ENCODE measurements around the gene PAF1. TPM values are rescaled to one million over a fixed set of nuclear protein-coding genes. Genes with fewer than 3 reads are reported as not detected.

PAF1 gene
- total and polyA plus RNA-seq, 2 donors (not counting 1 experiment from before 2014, with no cell fraction given) = 46.4 to 65.5 TPM

- no peak overlapping the region for H3K27ac ChIP-seq (ENCODE audit: insufficient read depth, low read length)
- peaks cover 4% of the 10 kb centered on the region for H3K4me1 ChIP-seq (ENCODE audit: control insufficient read depth, extremely low read depth, insufficient read depth, low read length)
- no peak overlapping the region for H2AFZ ChIP-seq (ENCODE audit: low read length)
- no peak overlapping the region for H3K4me3 ChIP-seq (replicated peaks in 1 of 4; ENCODE audit: control extremely low read depth in 1 of 4, insufficient read depth in 1 of 4, low read depth in 3 of 4, low read length in 4 of 4)
- TF ChIP-seq CTCF (conservative IDR thresholded peaks at IDR 0.05 in 1 of 2, IDR thresholded peaks at IDR 0.05 in 1 of 2; ENCODE audit: low read depth in 1 of 2, low read length in 2 of 2) (no peak), EZH2 (IDR thresholded peaks at IDR 0.05; ENCODE audit: low read length, missing control alignments) (no peak)
- peaks cover under 1% of the 10 kb centered on the region for H3K36me3 ChIP-seq (ENCODE audit: control insufficient read depth, insufficient read depth, low read length)
- H3K79me2 ChIP-seq (ENCODE audit: control insufficient read depth, insufficient read depth, low read length) = peaks cover 22% of the 10 kb centered on the region
- H3K9me3 ChIP-seq (ENCODE audit: control insufficient read depth, insufficient read depth, low read depth, low read length) = no peaks in the 10 kb centered on the region
- H3K9ac ChIP-seq (ENCODE audit: insufficient read depth, low read length) = no peak overlapping the region
- DNase-seq (ENCODE audit: low read depth in 2 of 2) = no peak
- no peaks in the 10 kb centered on the region for H3K27me3 ChIP-seq (ENCODE audit: control insufficient read depth, insufficient read depth, low read length)
- H3K4me2 ChIP-seq (ENCODE audit: extremely low read depth, insufficient read depth, low read length) = no peak overlapping the region
- H4K20me1 ChIP-seq (ENCODE audit: control insufficient read depth, extremely low read depth, insufficient read depth, low read length) = no peaks in the 10 kb centered on the region
These were observed 51.2 kb downstream of the PAF1 start for GRCh38 chr19:39339674-39340073.

GRCh38 chr19:39336483-39336882, 54.4 kb downstream of the PAF1 start:
- H3K79me2 ChIP-seq (ENCODE audit: control insufficient read depth, insufficient read depth, low read length) = peaks cover 3% of the 10 kb centered on the region
- DNase-seq (ENCODE audit: low read depth in 2 of 2) = no peak
- H3K9ac ChIP-seq (ENCODE audit: insufficient read depth, low read length) = no peak overlapping the region
- H3K4me3 ChIP-seq (replicated peaks in 1 of 4; ENCODE audit: control extremely low read depth in 1 of 4, insufficient read depth in 1 of 4, low read depth in 3 of 4, low read length in 4 of 4) = no peak overlapping the region
- H4K20me1 ChIP-seq (ENCODE audit: control insufficient read depth, extremely low read depth, insufficient read depth, low read length) = no peaks in the 10 kb centered on the region
- no peaks in the 10 kb centered on the region for H3K36me3 ChIP-seq (ENCODE audit: control insufficient read depth, insufficient read depth, low read length)
- no peak for TF ChIP-seq CTCF (conservative IDR thresholded peaks at IDR 0.05 in 1 of 2, IDR thresholded peaks at IDR 0.05 in 1 of 2; ENCODE audit: low read depth in 1 of 2, low read length in 2 of 2)
- no peaks in the 10 kb centered on the region for H3K9me3 ChIP-seq (ENCODE audit: control insufficient read depth, insufficient read depth, low read depth, low read length)
- peaks cover 4% of the 10 kb centered on the region for H3K4me1 ChIP-seq (ENCODE audit: control insufficient read depth, extremely low read depth, insufficient read depth, low read length)
- no peak overlapping the region for H2AFZ ChIP-seq (ENCODE audit: low read length)
- no peak overlapping the region for H3K27ac ChIP-seq (ENCODE audit: insufficient read depth, low read length)
- no peak overlapping the region for H3K4me2 ChIP-seq (ENCODE audit: extremely low read depth, insufficient read depth, low read length)
- no peaks in the 10 kb centered on the region for H3K27me3 ChIP-seq (ENCODE audit: control insufficient read depth, insufficient read depth, low read length)

Other genes with a start within 250 kb of the PAF1 start
- not detected in 2 replicates for gene NCCRP1, start 194.1 kb downstream of the PAF1 start, total RNA-seq
- 0.02 TPM in 1 of 2 replicates, not detected in the other for gene NCCRP1, start 194.1 kb downstream of the PAF1 start, polyA plus RNA-seq
- not detected in 2 replicates for gene SYCN, start 186.8 kb downstream of the PAF1 start, total RNA-seq
- not detected in 2 replicates for gene SYCN, start 186.8 kb downstream of the PAF1 start, polyA plus RNA-seq
- gene IFNL3, start 146.1 kb downstream of the PAF1 start, total RNA-seq = not detected in 2 replicates
- gene IFNL3, start 146.1 kb downstream of the PAF1 start, polyA plus RNA-seq = not detected in 2 replicates
- not detected in 2 replicates for gene IFNL4, start 142.2 kb downstream of the PAF1 start, total RNA-seq
- not detected in 2 replicates for gene IFNL4, start 142.2 kb downstream of the PAF1 start, polyA plus RNA-seq
- gene IFNL2, start 122.7 kb downstream of the PAF1 start, total RNA-seq = not detected in 2 replicates
- gene IFNL2, start 122.7 kb downstream of the PAF1 start, polyA plus RNA-seq = not detected in 2 replicates
- gene IFNL1, start 94.7 kb downstream of the PAF1 start, total RNA-seq = not detected in 2 replicates
- not detected in 2 replicates for gene IFNL1, start 94.7 kb downstream of the PAF1 start, polyA plus RNA-seq
- gene LRFN1, start 70.2 kb downstream of the PAF1 start, total RNA-seq = under 0.01 TPM in 2 replicates
- gene LRFN1, start 70.2 kb downstream of the PAF1 start, polyA plus RNA-seq = 0.06 TPM in 1 of 2 replicates, not detected in the other
- gene GMFG, start 55.1 kb downstream of the PAF1 start, total RNA-seq = 0.51 and 0.99 TPM in 2 replicates
- 8.1 and 25.0 TPM in 2 replicates for gene GMFG, start 55.1 kb downstream of the PAF1 start, polyA plus RNA-seq
- 30.6 and 39.1 TPM in 2 replicates for gene SAMD4B, start 48.7 kb downstream of the PAF1 start, total RNA-seq
- gene SAMD4B, start 48.7 kb downstream of the PAF1 start, polyA plus RNA-seq = 33.0 and 48.8 TPM in 2 replicates
- gene MED29, start 272 bp upstream of the PAF1 start, total RNA-seq = 15.4 and 23.0 TPM in 2 replicates
- gene MED29, start 272 bp upstream of the PAF1 start, polyA plus RNA-seq = 28.9 and 37.0 TPM in 2 replicates
- gene ZFP36, start 15.7 kb upstream of the PAF1 start, total RNA-seq = 3.1 and 5.6 TPM in 2 replicates
- gene ZFP36, start 15.7 kb upstream of the PAF1 start, polyA plus RNA-seq = 11.4 and 37.3 TPM in 2 replicates
- 12.1 and 13.7 TPM in 2 replicates for gene PLEKHG2, start 21.6 kb upstream of the PAF1 start, total RNA-seq
- gene PLEKHG2, start 21.6 kb upstream of the PAF1 start, polyA plus RNA-seq = 10.1 and 13.1 TPM in 2 replicates
- 149 and 271 TPM in 2 replicates for gene RPS16, start 44.8 kb upstream of the PAF1 start, total RNA-seq
- 1,704 and 1,950 TPM in 2 replicates for gene RPS16, start 44.8 kb upstream of the PAF1 start, polyA plus RNA-seq
- 46.0 and 50.2 TPM in 2 replicates for gene SUPT5H, start 54.5 kb upstream of the PAF1 start, total RNA-seq
- gene SUPT5H, start 54.5 kb upstream of the PAF1 start, polyA plus RNA-seq = 77.8 and 87.2 TPM in 2 replicates
- gene TIMM50, start 89.7 kb upstream of the PAF1 start, total RNA-seq = 37.2 and 45.7 TPM in 2 replicates
- 43.5 and 71.0 TPM in 2 replicates for gene TIMM50, start 89.7 kb upstream of the PAF1 start, polyA plus RNA-seq
- gene DLL3, start 107.8 kb upstream of the PAF1 start, total RNA-seq = under 0.01 TPM in 2 replicates
- gene DLL3, start 107.8 kb upstream of the PAF1 start, polyA plus RNA-seq = 0.08 and 0.11 TPM in 2 replicates
- gene SELENOV, start 124.0 kb upstream of the PAF1 start, total RNA-seq = not detected in 2 replicates
- gene SELENOV, start 124.0 kb upstream of the PAF1 start, polyA plus RNA-seq = not detected in 2 replicates
- 3.1 and 4.1 TPM in 2 replicates for gene EID2B, start 141.7 kb upstream of the PAF1 start, total RNA-seq
- gene EID2B, start 141.7 kb upstream of the PAF1 start, polyA plus RNA-seq = 3.4 and 4.0 TPM in 2 replicates
- gene EID2, start 149.1 kb upstream of the PAF1 start, total RNA-seq = 9.1 and 10.5 TPM in 2 replicates
- gene EID2, start 149.1 kb upstream of the PAF1 start, polyA plus RNA-seq = 10.0 and 11.0 TPM in 2 replicates
- gene LGALS13, start 211.4 kb upstream of the PAF1 start, total RNA-seq = not detected in 2 replicates
- gene LGALS13, start 211.4 kb upstream of the PAF1 start, polyA plus RNA-seq = not detected in 2 replicates